Suprapubic skin (tissue), 4 donors: Measurements from ENCODE around the gene ESM1. TPM values are rescaled to one million over a fixed set of nuclear protein-coding genes. Genes with fewer than 3 reads are reported as not detected.

Source experiments
- DNase-seq, 2 donors: peaks; one replicate each; pipeline ENCODE4 v3.0.0-alpha.2; 2019; ENCODE audit warnings: low spot score in 2 of 2
- H3K27ac ChIP-seq: fragments of 200-600 bp; sonication (generic); one replicate; pipeline ENCODE4 v1.5.1; 2019
- H3K27me3 ChIP-seq: fragments of 200-600 bp; sonication (generic); one replicate; pipeline ENCODE4 v1.5.1; 2019
- H3K36me3 ChIP-seq: fragments of 200-600 bp; sonication (generic); one replicate; pipeline ENCODE4 v1.5.1; 2019
- H3K4me1 ChIP-seq: fragments of 200-600 bp; sonication (generic); one replicate; pipeline ENCODE4 v1.5.1; 2019
- H3K4me3 ChIP-seq: fragments of 200-600 bp; sonication (generic); one replicate; pipeline ENCODE4 v1.5.1; 2019; ENCODE audit warnings: mild to moderate bottlenecking
- H3K9me3 ChIP-seq: fragments of 200-600 bp; sonication (generic); one replicate; pipeline ENCODE4 v1.5.1; 2019
- EP300 ChIP-seq: sonication (generic); formaldehyde crosslinking; IDR thresholded peaks from one replicate; pipeline ENCODE4 v1.6.1; 2017; ENCODE audit warnings: antibody characterized with exemption
- POLR2A ChIP-seq, 2 donors: fragments of 450-650 bp; IDR thresholded peaks; one replicate each; pipeline ENCODE4 v1.6.1; 2017; ENCODE audit warnings: antibody characterized with exemption in 2 of 2, mild to moderate bottlenecking in 2 of 2, moderate library complexity in 2 of 2
- POLR2AphosphoS5 ChIP-seq, 3 donors: sonication (generic); formaldehyde crosslinking; IDR thresholded peaks; one replicate each; pipeline ENCODE4 v1.6.1; 2017; ENCODE audit warnings: antibody characterized with exemption in 3 of 3
- WGBS: methylation state at CpG from one replicate; pipeline ENCODE4 v1.1.5; 2018; 5-methylcytosine and 5-hydroxymethylcytosine counted together
- total RNA-seq, 4 donors: library from RNA; depleted of rRNA; stranded (reverse); fragments of >200 nt; gene quantifications; one replicate each; pipeline ENCODE4 v1.1.0, GENCODE V29; 2016
- TF ChIP-seq, protein P1 (sequence below), 2 donors: fragments of 200-600 bp in 1 of 2; fragments of 450-650 bp in 1 of 2; sonication (generic) in 1 of 2; IDR thresholded peaks; one replicate each; pipeline ENCODE4 v1.5.1; 2016 to 2019; ENCODE audit warnings: antibody characterized with exemption in 2 of 2, mild to moderate bottlenecking in 1 of 2, moderate library complexity in 1 of 2

ESM1 gene, protein sequence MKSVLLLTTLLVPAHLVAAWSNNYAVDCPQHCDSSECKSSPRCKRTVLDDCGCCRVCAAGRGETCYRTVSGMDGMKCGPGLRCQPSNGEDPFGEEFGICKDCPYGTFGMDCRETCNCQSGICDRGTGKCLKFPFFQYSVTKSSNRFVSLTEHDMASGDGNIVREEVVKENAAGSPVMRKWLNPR
- under 1 TPM in 2 of 4 donors, not detected in 2; 0.38 to 0.49 TPM for total RNA-seq

DNA sequence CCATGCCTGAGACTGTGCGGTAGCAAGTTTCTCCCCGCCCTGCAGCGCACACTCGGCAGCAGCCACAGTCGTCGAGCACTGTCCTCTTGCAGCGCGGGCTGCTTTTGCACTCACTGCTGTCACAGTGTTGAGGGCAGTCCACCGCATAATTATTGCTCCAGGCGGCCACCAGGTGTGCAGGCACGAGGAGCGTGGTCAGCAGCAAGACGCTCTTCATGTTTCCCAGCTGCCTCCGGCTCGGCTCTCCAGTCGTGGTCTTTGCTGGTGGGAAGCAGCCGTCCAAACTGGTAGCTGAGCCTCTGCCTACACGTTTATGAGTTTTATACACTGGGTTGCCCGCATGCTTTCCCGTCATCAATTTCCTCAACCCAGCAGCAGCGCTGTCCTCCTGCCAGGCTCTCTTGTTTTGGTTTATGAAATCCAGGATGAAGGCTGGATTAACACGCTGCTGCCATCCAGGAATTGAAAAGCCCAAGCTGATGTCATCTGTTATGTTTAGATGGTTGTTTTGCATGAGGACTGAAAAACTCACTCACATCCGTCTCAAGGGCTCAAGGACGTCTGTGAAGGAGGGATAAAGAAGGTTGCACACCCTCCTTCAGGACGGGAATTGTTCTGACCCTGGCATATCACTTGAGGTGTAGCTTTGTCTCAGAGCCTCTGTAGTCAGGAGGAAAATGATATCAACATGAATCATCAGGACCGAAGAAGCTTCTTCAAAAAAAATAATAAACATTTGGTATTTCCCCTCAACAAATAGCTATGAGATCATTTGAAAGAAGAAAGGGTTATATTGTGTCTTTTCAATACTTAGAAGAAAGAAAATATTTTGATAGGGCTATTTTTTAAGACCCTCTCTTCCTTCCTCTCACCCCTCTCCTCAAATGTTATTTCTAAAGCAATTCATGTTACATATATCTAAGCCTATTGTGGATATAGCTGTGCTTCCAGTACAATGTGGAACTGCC is at the start of gene ESM1:
Gene ESM1, minus strand, starts transcription at position 293 of the 968 bp plus-strand sequence. Its CDS starts 76 bp downstream, at position 217.
- H3K27me3 ChIP-seq, result peaks cover 49% of the 10 kb centered on the region
- peaks cover 10% of the 10 kb centered on the region for H3K4me1 ChIP-seq
- H3K27ac ChIP-seq, result no peak within 1 kb of the TSS
- DNase-seq, result no peak
- no peak for TF ChIP-seq POLR2A (IDR thresholded peaks at IDR 0.05)
- TF ChIP-seq EP300, result no peak
- TF ChIP-seq POLR2AphosphoS5 (IDR thresholded peaks at IDR 0.05), result no peak
- TF ChIP-seq, protein P1, sequence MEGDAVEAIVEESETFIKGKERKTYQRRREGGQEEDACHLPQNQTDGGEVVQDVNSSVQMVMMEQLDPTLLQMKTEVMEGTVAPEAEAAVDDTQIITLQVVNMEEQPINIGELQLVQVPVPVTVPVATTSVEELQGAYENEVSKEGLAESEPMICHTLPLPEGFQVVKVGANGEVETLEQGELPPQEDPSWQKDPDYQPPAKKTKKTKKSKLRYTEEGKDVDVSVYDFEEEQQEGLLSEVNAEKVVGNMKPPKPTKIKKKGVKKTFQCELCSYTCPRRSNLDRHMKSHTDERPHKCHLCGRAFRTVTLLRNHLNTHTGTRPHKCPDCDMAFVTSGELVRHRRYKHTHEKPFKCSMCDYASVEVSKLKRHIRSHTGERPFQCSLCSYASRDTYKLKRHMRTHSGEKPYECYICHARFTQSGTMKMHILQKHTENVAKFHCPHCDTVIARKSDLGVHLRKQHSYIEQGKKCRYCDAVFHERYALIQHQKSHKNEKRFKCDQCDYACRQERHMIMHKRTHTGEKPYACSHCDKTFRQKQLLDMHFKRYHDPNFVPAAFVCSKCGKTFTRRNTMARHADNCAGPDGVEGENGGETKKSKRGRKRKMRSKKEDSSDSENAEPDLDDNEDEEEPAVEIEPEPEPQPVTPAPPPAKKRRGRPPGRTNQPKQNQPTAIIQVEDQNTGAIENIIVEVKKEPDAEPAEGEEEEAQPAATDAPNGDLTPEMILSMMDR (IDR thresholded peaks at IDR 0.05), result no peak
- H3K36me3 ChIP-seq, result no peaks in the 10 kb centered on the region
- WGBS, result 13% methylated on average over 20 of the region's 26 CpGs
- H3K4me3 ChIP-seq, result no peak within 1 kb of the TSS
- no peaks in the 10 kb centered on the region for H3K9me3 ChIP-seq

DNA sequence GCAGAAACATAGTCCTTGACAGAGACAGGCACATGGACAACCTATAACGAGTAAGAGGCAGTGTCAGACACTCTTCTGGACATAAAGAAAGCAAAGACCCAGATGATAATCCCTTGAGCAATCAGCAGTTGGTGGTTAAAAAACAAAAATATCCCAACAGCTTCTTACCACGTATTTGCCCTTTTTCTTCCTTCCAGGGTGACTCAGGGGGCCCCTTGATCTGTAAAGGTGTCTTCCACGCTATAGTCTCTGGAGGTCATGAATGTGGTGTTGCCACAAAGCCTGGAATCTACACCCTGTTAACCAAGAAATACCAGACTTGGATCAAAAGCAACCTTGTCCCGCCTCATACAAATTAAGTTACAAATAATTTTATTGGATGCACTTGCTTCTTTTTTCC is 48.2 kb upstream of the ESM1 start:
- 68% methylated on average over 4 of the region's 4 CpGs for WGBS
- no peak overlapping the region for H3K4me3 ChIP-seq
- H3K27me3 ChIP-seq, result no peaks in the 10 kb centered on the region
- DNase-seq, result no peak
- no peaks in the 10 kb centered on the region for H3K36me3 ChIP-seq
- H3K27ac ChIP-seq, result no peak overlapping the region
- no peaks in the 10 kb centered on the region for H3K4me1 ChIP-seq
- no peaks in the 10 kb centered on the region for H3K9me3 ChIP-seq
- TF ChIP-seq EP300 (no peak), POLR2AphosphoS5 (IDR thresholded peaks at IDR 0.05) (no peak), POLR2A (IDR thresholded peaks at IDR 0.05) (no peak)
- TF ChIP-seq, protein P1 (IDR thresholded peaks at IDR 0.05), result no peak

DNA sequence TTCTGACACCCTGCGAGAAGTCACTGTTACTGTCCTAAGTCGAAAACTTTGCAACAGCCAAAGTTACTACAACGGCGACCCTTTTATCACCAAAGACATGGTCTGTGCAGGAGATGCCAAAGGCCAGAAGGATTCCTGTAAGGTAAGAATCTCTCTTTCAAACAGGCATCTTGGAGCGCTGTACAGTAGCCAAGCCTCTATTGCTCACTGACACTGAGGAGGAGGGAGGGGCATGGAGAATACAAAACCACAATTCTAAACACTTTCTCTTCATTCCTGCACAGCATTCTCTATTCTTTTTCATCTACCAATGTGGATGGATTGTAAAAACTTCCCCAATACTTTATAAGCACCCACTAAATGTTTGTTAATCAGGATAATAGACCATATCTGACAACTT is 46.1 kb upstream of the ESM1 start:
- Histone ChIP-seq H3K4me3 (no peak overlapping the region), H3K4me1 (no peaks in the 10 kb centered on the region), H3K27me3 (no peaks in the 10 kb centered on the region), H3K36me3 (no peaks in the 10 kb centered on the region), H3K27ac (no peak overlapping the region), H3K9me3 (no peaks in the 10 kb centered on the region)
- TF ChIP-seq, protein P1 (IDR thresholded peaks at IDR 0.05), result no peak
- no peak for TF ChIP-seq POLR2A (IDR thresholded peaks at IDR 0.05)
- no peak for TF ChIP-seq EP300
- no peak for TF ChIP-seq POLR2AphosphoS5 (IDR thresholded peaks at IDR 0.05)
- 89% methylated on average over 5 of the region's 5 CpGs for WGBS
- no peak for DNase-seq

DNA sequence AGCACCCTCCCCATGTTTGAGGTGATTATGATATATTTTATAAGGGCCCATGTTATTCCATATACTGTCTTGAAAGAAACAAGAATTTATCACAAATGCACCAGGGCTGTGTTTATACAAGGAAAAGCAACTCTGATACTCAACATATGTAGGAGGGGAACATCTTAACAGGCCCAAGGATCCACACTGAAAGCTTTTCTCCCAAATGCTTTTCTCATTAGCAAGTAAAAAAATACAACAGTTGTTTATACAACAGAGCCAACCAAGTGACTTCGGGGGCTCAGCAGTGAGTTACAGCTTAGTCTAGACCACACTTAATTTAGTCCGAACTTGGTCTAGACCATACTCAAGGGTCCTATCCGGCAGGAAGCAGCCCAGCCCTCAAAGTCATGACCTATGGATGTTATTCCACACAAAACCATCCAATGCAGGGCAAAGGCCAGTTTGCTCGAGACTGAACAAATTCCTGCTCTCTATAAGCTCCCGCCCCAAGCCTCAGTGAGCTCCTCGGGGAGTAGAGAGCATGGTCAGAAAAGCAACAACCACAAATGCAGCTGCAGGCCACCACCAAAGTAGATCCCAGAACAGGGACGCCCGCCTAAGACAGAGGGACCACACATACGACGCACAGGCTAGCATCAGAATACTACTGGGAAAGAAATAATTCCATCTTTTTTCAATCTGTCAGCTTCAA is 45.4 kb upstream of the ESM1 start:
- 68% methylated on average over 10 of the region's 10 CpGs for WGBS

More for the DNA sequence above, 45.4 kb upstream of the ESM1 start:
- Histone ChIP-seq H3K36me3 (no peaks in the 10 kb centered on the region), H3K4me1 (no peaks in the 10 kb centered on the region), H3K4me3 (no peak overlapping the region), H3K27me3 (no peaks in the 10 kb centered on the region), H3K27ac (no peak overlapping the region), H3K9me3 (no peaks in the 10 kb centered on the region)
- DNase-seq, result no peak
- TF ChIP-seq EP300 (no peak), POLR2A (IDR thresholded peaks at IDR 0.05) (no peak), POLR2AphosphoS5 (IDR thresholded peaks at IDR 0.05) (no peak)
- TF ChIP-seq, protein P1 (IDR thresholded peaks at IDR 0.05), result no peak
